Left ventricle myocardium inferior (tissue), 1 donor: ENCODE results near the gene FBXW8. TPM values are rescaled to one million over a fixed set of nuclear protein-coding genes. Genes with fewer than 3 reads are reported as not detected.
A peak's percentile ranks its signal among the peaks of the same experiment; 100 is the strongest.

ENCODE experiments used
- DNase-seq: peaks from one replicate; pipeline ENCODE4 v3.0.0-alpha.2; 2020
- H3K27ac ChIP-seq: fragments of 200-600 bp; replicated peaks from 2 replicates; pipeline ENCODE4 v1.8.0; 2021
- H3K27me3 ChIP-seq: fragments of 200-600 bp; 2 replicates; pipeline ENCODE4 v1.8.0; 2021; ENCODE audit warnings: low read depth
- H3K36me3 ChIP-seq: fragments of 200-600 bp; 2 replicates; pipeline ENCODE4 v1.8.0; 2021
- H3K4me1 ChIP-seq: fragments of 200-600 bp; 2 replicates; pipeline ENCODE4 v1.8.0; 2021
- H3K4me3 ChIP-seq: fragments of 200-600 bp; 2 replicates; pipeline ENCODE4 v1.8.0; 2021; ENCODE audit warnings: mild to moderate bottlenecking, moderate library complexity
- H3K9me3 ChIP-seq: fragments of 200-600 bp; replicated peaks from 2 replicates; pipeline ENCODE4 v1.8.0; 2021
- intact Hi-C: fragments of 100-400 bp; cut with micrococcal nuclease; formaldehyde crosslinking; loops from one replicate; pipeline ENCODE4 v1.11.0; 2022
- total RNA-seq: library from RNA; stranded (reverse); fragmentation: NEBNext Ultra II Directional; extraction: Animal tissue kit (Norgen Biotek cat#: 25700); gene quantifications from one replicate; pipeline ENCODE4 v1.2.1, GENCODE V29; 2021
- TF ChIP-seq, protein P1 (sequence below): fragments of 200-600 bp; IDR thresholded peaks from 2 replicates; pipeline ENCODE4 v1.8.0; 2021; ENCODE audit warnings: antibody characterized with exemption, mild to moderate bottlenecking, borderline replicate concordance
- donor health status: DM: no; HTN: yes; CAD: no; lungs with severe emphysema.

Gene FBXW8
- total RNA-seq, 1 donor from 2014 or later, result 8.5 TPM

DNA sequence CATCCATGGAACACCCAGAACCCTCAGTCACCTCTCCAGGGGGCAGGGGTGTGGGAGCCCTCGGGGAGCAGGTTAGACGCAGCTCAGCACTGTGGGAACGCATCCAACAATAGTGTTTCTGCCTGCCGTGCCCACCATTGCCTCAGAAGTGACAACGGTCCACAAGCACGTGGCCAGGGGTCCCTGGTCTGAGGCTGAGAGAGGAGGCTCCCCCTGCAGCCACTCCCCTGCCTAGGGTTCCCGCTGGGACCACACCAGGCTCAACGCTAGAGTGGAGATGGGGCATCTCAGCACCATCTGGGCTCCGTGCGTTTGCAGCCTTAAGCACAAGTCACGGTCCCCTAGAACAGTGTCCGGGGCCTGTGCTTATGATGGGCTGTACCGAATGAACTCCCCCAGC lies 125.8 kb downstream of the FBXW8 start:
- no peak for DNase-seq
- intact Hi-C loops, result no loop called here
- H3K4me3 ChIP-seq, result no peak overlapping the region
- H3K4me1 ChIP-seq, result peaks cover 44% of the 10 kb centered on the region
- no peaks in the 10 kb centered on the region for H3K36me3 ChIP-seq
- H3K27ac ChIP-seq, result peak overlapping the region; percentile 74
- TF ChIP-seq, protein P1, sequence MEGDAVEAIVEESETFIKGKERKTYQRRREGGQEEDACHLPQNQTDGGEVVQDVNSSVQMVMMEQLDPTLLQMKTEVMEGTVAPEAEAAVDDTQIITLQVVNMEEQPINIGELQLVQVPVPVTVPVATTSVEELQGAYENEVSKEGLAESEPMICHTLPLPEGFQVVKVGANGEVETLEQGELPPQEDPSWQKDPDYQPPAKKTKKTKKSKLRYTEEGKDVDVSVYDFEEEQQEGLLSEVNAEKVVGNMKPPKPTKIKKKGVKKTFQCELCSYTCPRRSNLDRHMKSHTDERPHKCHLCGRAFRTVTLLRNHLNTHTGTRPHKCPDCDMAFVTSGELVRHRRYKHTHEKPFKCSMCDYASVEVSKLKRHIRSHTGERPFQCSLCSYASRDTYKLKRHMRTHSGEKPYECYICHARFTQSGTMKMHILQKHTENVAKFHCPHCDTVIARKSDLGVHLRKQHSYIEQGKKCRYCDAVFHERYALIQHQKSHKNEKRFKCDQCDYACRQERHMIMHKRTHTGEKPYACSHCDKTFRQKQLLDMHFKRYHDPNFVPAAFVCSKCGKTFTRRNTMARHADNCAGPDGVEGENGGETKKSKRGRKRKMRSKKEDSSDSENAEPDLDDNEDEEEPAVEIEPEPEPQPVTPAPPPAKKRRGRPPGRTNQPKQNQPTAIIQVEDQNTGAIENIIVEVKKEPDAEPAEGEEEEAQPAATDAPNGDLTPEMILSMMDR, result no peak
- peaks cover 9% of the 10 kb centered on the region for H3K27me3 ChIP-seq
- no peaks in the 10 kb centered on the region for H3K9me3 ChIP-seq

DNA sequence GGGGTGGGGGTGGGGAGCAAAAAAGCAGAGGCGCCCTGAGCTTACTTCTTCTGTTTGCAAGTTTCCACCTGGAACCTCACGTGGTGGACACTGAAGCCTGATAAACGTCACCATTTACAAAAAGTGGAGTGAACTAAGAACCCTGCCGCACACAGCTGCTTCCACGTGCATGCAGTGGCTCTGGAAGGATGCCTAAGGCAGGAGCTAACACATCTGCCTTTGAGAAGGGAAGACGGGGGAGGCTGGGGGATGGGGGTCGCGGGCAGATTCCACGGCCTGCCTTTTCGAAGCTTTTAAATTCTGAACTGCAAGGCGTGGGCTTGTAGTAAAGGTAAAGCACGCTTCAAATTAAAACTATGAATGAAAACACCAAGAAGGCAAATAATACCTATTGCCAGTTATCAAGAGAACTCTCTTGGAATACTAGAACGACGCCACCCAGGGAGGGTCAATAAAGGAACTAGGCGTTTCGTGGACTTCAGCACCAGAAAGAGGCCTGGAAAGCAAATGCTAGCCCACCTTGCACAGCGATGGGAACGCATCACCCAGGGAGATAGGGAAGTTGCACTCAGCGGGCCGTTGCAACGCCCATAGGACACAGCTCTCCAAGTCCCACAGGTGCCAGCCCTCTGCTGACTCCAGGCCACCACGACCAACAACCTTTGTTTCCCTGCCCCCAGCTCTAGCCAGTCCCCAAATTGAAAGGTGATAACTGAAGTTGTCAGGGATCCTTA lies 126.7 kb downstream of the FBXW8 start:
- no peak overlapping the region for H3K4me3 ChIP-seq
- H3K27ac ChIP-seq, result no peak overlapping the region
- intact Hi-C loops, result no loop called here
- H3K27me3 ChIP-seq, result peaks cover 9% of the 10 kb centered on the region
- no peaks in the 10 kb centered on the region for H3K36me3 ChIP-seq
- H3K9me3 ChIP-seq, result no peaks in the 10 kb centered on the region
- TF ChIP-seq, protein P1, result no peak
- no peak for DNase-seq
- peaks cover 51% of the 10 kb centered on the region for H3K4me1 ChIP-seq

DNA sequence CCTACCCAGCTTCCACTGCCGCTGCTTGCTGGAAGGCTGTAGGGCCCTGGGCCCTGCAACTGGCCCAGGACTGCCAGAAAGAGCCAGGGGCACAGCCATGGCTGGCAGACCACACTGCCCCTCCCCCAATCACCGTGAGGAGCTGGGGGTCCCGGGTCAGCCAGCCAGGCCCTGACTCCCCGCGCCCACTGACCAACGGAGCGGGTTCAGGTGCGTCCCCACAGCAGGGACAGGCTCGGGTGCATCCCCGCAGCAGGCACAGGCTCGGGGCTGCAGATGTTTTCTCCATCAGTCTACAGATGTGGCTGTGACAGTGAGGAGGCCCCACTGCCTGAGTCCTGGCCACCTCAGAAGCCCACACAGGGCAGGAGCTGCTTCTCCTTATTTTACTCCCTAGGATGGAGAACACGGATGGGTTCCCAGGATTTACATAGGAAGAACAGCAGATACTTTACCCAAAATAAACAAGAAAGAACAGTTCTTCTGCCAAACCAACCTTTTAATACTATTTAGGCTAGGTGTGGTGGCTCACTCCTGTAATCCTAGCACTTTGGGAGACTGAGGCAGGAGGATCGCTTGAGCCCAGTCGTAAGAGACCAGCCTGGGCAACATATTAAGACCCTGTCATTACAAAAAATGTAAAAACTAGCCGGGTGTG lies 127.4 kb downstream of the FBXW8 start:
- no peak for DNase-seq
- no peaks in the 10 kb centered on the region for H3K36me3 ChIP-seq
- no peak overlapping the region for H3K4me3 ChIP-seq
- no peak overlapping the region for H3K27ac ChIP-seq
- H3K27me3 ChIP-seq, result peaks cover 9% of the 10 kb centered on the region
- intact Hi-C loops, result no loop called here
- H3K9me3 ChIP-seq, result no peaks in the 10 kb centered on the region
- TF ChIP-seq, protein P1, result no peak
- peaks cover 51% of the 10 kb centered on the region for H3K4me1 ChIP-seq

DNA sequence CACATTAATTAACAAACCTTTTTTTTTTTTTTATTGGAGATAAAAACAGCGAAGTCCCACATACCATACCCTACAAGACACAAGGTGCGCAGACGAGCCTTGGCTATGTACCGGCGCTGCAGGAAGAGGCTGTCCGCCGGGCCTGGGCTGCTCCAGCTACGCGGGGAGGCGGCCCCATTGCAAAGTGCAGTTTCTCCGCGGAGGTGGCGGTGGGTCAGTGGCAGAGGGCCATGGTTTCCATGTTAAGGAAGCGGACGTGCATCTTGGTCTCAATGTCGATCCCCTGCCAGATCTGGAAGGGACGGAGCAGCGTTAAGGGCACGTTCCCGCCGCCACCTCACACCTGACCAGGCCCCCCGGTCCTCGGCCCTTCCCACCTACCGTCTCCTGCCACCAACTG lies 128.2 kb downstream of the FBXW8 start:
- TF ChIP-seq, protein P1, result no peak
- Histone ChIP-seq H3K4me1 (peaks cover 50% of the 10 kb centered on the region), H3K27me3 (peaks cover 9% of the 10 kb centered on the region), H3K36me3 (no peaks in the 10 kb centered on the region), H3K27ac (no peak overlapping the region), H3K4me3 (no peak overlapping the region), H3K9me3 (no peaks in the 10 kb centered on the region)
- DNase-seq, result peak; percentile 9
- intact Hi-C loops, result no loop called here

DNA sequence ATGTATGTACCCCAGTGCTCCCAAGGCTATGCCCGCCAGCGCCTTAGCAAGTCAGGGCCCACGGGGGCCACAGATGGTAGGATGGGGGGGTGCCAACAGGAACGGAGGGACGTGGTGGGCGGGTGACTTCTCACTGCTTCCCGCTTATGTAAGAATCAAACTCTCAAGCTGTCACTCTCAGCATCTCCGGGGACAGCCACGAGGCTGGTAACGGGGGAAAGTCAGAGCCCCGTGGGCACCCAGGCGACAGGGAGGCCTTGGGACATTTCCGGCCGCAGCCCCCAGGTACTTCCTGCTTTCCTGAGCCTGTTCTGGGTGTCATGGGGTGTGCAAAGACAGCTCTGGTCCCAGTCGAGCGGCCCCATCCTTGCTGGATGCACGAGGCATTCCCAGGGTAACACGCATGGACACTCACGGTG lies 129.2 kb downstream of the FBXW8 start:
- H3K36me3 ChIP-seq, result no peaks in the 10 kb centered on the region
- intact Hi-C loops, result no loop called here
- DNase-seq, result peak; percentile 6
- H3K4me1 ChIP-seq, result peaks cover 50% of the 10 kb centered on the region
- H3K27me3 ChIP-seq, result peaks cover 9% of the 10 kb centered on the region
- H3K4me3 ChIP-seq, result no peak overlapping the region
- H3K27ac ChIP-seq, result no peak overlapping the region
- no peaks in the 10 kb centered on the region for H3K9me3 ChIP-seq
- TF ChIP-seq, protein P1, result no peak
